ENCODE results near the gene AKT1S1.

AKT1S1 gene

GRCh38 chr19:49882643-49883042 is 5.5 kb upstream of the AKT1S1 start:
- no peak for DNase-seq (ENCODE audit: low read depth)

GRCh38 chr19:49881672-49882394 is 4.7 kb upstream of the AKT1S1 start:
- DNase-seq (ENCODE audit: low read depth), result no peak

- no peak for DNase-seq (ENCODE audit: low read depth)
Observed at GRCh38 chr19:49881186-49881585, 4.0 kb upstream of the AKT1S1 start.

DNA sequence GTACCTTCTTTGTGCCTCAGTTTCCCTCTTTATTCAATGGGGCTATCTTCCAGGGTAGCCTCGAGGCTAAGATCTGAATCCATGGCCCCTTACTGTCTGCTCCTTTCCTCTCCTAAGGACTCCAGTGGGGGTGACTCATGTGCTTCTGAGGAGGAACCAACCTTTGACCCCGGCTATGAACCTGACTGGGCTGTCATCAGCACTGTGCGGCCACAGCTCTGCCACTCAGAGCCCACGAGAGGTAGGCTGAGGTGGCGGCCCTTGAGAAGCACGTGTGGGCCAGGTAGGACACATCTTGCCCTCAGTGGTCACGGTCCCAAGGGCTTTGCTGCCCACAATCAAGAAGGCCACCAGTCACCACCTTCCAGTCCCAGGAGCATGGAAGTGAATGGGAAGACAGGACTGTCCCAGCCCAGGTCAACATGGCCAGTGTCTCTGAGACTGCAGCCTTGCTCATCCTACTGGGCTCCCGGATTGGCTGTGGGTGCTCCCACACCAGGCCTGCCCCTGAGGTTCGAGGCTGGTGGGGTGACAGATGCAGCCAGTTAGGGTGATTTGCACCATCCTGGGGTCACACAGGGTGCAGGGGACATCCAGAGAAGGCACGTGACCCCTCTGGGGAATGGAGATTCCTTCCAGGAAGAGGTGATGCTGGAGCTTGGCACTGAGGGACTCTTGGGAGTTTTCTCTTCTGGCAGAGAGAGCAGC is 3.2 kb upstream of the AKT1S1 start:
- DNase-seq (ENCODE audit: low read depth), result no peak

GRCh38 chr19:49879243-49879963 is 2.2 kb upstream of the AKT1S1 start:
- DNase-seq (ENCODE audit: low read depth), result no peak

DNA sequence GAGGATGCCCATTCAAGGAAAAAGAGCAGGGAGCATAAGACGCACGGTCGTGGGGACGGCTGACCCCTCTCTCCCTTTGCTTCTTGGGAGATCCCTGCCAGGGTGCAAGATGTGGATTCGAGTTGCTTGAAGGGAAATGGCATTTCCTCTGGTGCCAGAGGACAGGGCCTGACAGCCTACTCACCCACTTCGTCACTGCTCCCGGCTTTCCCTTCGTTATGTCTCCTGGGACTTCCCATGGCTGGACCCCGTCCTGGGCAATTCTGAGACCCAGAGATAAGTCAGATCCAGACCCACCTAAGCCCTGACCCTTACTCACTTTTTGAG is 1.6 kb upstream of the AKT1S1 start:
- DNase-seq (ENCODE audit: low read depth), result no peak

- DNase-seq (ENCODE audit: low read depth), result peak; percentile 96
Observed at GRCh38 chr19:49877879-49878743, 956 bp upstream of the AKT1S1 start.

GRCh38 chr19:49876422-49877019 is 634 bp downstream of the AKT1S1 start:
- DNase-seq (ENCODE audit: low read depth), result peak; percentile 97

- peak; percentile 43 for DNase-seq (ENCODE audit: low read depth)
Observed at GRCh38 chr19:49875857-49876421, 1.2 kb downstream of the AKT1S1 start.

DNA sequence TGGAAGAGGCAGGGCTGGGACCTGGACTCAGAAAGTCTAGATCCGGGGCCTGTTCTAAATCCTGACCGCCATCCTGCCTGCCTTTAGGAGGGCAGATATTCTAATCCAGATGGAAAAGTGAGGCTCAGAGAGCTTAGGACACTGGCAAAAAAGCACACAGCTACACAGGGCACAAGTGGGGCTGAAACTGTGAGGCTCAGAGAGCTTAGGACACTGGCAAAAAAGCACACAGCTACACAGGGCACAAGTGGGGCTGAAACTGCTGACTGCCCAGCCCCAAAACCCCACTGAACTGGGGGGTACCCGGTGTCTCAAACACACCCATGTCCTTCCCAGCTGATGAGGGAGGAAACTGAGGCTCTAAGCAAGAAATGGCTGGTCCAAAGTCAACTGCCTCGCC is 2.0 kb downstream of the AKT1S1 start:
- no peak for DNase-seq (ENCODE audit: low read depth)

- DNase-seq (ENCODE audit: low read depth), result no peak
Observed at GRCh38 chr19:49874503-49875157, 2.5 kb downstream of the AKT1S1 start.

DNA sequence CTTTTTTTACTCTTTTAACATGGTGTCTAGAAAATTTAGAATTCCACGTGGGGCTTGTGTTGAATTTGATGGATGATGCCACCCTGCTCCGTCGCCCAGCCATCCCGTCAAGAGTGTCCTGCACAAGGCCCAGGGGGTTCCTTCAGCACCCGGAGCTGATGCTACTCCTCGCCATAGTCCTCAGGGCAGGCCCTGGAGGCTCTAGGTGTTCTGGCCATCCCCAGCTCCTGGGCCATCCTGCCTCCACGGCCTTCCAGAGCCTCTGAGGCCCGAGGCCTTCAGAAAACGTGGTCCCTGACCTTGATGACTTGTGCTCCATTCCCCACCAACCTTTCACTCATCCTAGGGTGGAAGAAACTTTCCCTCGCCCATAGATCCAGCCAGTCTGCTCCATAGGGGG is 3.3 kb downstream of the AKT1S1 start:
- no peak for DNase-seq (ENCODE audit: low read depth)

DNA sequence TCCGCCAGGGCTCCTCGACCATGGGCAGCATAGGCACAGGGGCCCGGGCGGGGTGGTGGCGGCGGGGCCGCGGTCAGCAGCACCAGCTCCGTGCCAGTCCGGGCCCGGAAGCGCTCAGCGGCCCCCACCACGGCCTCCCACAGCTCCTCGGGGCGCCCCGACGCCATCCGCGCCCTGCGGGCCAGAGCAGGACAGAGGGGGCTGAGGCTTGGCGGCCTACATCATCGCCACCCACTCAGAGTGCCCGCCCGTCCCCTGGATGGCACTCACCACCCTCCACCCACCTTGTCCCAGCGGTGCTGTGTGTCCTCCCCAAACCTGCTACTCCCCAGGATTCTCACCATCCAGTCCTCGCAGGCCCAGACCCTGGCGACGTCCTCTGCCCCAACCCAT is 4.0 kb downstream of the AKT1S1 start:
- DNase-seq (ENCODE audit: low read depth), result no peak

DNA sequence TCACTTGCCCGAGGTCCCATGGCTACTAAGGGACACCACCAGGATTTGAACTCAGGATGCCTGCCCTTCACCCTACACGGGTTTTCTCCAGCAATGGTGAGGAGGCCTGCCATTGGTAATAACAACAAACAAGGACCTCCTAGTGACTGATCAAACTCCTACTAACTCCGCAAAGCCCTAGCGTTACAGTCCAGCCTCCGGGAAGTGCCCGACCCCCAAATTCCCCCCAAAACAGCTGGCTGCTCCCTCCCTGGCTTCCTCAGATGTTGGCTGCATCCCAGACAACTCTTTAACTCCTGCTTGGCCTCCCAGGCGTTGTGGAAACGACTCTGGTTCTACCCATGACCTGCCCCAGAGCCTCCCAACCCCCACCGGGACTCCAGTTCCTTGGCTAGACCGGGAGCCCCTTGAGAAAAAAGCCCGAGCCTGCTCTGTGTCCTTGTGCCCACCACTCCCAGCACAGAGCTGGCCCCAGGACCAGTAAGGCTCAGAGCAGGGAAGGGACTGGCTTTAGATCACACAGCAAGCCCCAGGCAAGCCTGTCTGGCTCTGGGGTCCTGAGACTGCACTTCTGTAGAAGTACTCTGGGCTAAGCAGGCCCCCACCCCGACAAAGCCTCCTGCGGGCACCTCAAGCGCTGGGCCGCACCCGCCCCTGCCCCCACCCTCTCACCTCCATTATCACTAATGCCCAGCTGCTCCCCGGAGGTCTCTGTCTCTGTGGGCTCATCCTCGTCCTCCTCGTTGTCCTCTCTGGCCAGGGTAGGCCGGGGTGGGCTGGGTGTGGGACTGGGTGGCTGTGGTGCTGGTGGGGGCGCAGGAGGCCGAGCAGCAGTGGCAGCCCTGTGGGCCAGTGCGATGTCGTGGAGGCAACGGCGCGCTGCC is 4.7 kb downstream of the AKT1S1 start:
- DNase-seq (ENCODE audit: low read depth), result no peak

DNA sequence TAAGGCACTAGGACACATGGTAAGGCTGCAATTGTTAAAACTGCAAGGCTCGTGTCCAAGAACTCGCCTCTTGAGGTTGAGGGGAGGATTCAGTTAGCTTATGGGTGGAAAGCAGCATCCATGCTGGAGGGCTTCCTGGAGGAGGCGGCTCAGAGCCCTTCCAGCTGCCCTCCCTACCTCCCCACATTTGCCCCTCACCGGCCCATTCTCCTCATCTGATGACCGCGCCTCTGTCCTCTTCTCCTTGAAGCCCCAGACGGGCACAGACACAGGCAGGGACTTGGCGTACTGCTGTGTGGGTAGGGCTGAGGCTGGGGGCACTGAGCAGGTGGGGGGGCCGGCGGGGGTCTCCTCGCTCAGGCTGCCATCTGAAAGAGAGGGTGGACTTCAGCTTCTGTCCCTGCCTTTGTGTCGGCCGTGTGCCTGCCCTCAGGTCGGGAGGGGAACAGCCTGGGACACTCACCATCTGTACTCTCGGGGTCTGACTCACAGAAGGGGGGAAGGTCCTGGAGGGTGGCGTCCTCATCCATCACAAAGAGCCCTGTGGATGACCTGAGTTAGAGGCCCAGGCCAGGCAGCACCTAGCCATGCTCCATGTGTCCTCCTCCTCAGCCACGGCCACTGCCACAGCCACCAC is 5.7 kb downstream of the AKT1S1 start:
- DNase-seq (ENCODE audit: low read depth), result no peak

- DNase-seq (ENCODE audit: low read depth), result no peak
Observed at GRCh38 chr19:49870309-49870901, 6.8 kb downstream of the AKT1S1 start.

- peak; percentile 77 for DNase-seq (ENCODE audit: low read depth)
Observed at GRCh38 chr19:49869484-49870308, 7.5 kb downstream of the AKT1S1 start.

GRCh38 chr19:49869009-49869483 is 8.1 kb downstream of the AKT1S1 start:
- DNase-seq (ENCODE audit: low read depth), result no peak

Data from stimulated activated CD4-positive, alpha-beta T cell treated with anti-CD3 and anti-CD28 coated beads, Interleukin-2, amount 100 ng/mL, for 4 hours (primary cell).